ENCODE results near the gene CNPPD1.
"Not testable (repeated sequence)": the region's sequence is repeated elsewhere in the genome, so short reads cannot be mapped to it uniquely, and the experiment has no call there.

Gene CNPPD1

DNA sequence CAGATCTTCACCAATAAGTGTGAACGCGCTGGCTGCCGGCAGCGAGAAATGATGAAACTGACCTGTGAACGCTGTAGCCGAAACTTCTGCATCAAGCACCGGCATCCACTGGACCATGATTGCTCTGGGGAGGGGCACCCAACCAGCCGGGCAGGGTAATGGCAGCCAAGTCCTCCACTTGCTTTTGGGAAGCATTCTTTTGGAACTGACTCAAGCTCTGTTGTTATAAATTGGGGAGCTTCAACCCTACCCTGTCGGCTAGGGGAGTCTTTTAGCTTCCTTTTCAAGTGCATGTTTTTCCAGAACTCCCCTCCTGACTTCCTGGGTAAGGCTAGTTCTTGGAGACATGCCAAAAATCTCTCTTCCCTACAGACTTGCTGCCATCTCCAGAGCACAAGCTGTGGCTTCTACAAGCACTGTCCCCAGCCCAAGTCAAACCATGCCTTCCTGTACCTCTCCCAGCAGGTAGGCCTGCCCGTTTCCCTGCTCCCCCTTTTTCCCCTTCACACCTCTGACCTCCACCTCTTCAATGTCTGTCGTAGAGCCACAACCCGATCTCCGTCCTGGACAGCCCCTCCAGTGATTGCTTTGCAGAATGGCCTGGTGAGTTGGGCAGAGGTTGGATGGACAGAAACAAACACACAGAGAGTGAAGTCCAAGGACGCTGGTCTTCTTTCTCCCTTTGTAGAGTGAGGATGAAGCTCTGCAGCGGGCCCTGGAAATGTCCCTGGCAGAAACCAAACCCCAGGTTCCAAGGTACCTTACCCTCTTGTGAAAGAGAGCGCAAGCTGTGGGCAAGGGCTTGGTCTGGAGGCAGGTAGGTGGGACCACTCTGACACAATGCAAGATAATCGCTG is 31.4 kb upstream of the CNPPD1 start:
- DNase-seq = no peak

DNA sequence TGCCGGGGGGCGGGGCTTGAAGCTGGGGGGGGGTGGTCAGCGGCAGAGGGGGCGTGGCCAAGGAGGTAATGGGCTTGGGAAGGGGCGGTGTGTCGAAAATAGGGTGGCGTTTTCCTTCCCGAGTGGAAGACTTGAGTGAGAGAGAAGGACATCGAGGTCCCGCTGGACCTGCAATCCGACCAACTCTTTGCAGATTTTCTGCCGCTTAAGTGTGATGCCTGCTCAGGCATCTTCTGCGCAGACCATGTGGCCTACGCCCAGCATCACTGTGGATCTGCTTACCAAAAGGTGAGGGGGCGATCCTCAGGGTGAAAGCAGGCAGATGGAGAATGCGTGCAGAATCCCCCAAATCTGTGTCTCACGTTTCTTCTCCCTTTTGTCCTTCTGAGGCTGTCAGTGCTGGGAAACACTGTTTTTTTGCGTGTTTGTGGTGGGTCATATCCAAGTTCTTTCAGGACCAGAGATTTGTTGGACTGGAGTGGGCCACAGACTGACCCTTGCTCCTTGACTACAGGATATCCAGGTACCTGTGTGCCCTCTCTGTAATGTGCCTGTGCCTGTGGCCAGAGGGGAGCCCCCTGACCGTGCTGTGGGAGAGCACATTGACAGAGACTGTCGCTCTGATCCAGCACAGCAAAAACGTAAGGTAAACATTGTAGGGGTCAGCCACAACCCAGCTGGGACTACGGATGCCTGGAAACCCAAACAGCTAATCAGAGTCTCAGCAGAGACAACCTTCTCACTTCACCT is 30.6 kb upstream of the CNPPD1 start:
- DNase-seq = no peak

DNA sequence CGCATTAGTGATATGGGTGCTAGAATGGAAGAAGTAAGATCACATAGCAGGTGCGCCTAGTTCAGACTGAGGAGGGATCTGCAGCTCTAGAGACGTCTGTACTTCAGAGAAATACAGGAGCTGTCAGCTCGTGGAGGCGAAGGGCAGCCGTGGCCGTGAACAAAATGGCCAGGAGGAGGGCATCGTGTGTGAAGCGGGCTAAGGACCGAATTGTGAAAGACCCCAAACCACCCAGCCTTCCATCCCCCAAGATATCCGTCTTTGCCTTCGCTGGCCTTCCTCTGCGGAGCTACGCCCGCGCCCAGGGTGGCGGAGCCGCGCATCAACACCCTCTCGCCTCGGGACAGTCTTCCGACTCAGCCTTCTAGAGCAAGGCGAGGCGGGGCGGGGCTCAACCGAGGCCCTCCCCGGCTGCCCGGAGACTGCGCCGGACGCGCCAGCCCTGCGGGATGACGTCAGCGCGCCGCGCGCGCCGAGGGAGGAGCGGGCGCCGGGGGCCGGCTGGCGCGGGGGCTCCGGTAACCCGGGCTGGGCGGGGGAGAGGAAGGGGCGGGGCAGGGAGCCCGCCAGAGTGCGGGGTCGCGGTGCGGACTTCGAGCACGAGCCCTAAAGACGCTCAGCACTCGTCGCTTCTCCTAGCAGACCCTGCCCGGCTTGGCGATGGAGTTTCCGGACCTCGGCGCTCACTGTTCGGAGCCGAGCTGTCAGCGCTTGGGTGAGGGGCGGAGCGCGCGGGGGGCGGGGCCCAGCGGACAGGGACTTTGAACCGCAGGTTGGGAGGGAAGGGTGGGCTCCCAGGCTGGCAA is 29.8 kb upstream of the CNPPD1 start, which contains the start of gene ZFAND2B:
ZFAND2B (plus strand) TSS at position 455 of the 806 bp plus-strand sequence; CDS start at position 661, 206 bp downstream.
- peak; percentile 93 to 94 for DNase-seq

DNA sequence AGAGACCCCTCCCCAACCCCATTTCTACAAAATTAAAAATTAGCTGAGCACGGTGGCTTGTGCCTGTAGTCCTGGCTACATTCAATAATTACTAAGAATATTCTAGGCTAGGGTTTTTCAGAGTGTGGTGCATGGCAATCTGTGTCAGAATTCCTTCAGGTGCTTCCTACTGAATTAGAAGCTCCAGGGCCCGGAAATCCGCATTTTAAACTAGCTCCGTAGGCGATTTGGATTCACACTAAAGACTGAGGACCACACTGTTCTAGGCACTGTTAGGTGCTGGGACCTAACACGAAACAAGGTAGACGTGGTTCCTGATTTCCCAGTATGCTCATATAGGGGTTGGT is 29.2 kb upstream of the CNPPD1 start:
- DNase-seq = no peak

DNA sequence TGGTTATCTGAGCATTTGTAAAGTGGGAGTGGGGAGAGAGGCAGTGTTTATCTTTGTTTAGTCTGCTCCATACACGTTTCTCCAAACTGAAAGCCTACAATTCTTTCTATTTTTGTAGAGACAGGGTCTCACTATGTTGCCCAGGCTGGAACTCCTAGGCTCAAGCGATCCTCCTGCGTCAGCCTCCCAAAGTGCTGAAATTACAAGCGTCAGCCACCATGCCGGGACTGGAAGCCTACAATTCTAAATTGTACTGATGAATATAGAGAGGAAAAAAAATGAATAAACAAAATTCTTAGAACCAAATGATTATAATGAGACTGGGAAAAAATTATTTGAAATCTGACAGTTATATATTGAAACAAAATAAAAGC is 28.4 kb upstream of the CNPPD1 start:
- no peak for DNase-seq

DNA sequence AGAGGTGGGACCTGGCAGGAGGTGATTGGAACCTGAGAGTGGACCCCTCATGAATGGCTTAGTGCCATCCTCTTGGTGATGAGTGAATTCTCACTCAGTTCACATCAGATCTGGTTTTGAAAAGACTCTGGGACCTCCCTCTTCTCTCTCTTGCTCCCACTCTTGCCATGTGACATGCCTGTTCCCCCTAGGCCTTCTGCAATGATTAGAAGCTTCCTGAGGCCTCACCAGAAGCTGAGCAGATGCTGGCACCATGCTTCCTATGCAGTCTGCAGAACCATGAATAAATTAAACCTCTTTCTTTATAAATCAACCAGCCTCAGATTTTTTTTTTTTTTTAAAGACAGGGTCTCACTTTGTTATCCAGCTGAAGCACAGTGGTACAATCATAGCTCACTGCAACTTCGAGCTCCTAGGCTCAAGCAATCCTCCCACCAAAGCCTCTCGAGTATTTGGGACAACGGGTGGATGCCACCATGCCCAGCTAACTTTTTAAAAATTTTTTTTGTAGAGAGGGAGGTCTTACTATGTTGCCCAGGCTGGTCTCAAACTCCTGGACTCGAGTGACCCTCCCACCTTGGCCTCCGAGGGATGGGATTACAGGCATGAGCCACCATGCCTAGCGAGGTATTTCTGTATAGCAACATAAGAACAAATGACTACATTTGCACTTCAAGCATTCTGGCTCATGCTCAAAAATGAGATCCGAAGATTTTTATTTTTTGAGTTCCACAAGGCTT is 27.9 kb upstream of the CNPPD1 start:
- no peak for DNase-seq

DNA sequence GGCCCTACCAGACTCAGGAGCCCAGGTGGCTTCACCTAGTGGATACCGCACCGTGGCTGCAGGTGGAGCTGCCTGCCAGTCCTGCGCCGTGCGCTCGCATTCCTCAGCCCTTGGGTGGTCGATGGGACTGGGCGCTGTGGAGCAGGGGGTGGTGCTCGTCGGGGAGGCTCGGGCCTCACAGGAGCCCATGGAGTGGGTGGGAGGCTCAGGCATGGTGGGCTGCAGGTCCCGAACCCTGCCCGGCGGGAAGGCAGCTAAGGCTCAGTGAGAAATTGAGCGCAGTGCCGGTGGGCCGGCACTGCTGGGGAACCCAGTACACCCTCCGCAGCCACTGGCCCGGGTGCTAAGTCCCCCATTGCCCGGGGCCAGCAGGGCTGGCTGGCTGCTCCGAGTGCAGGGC is 24.6 kb upstream of the CNPPD1 start:
- not testable (repeated sequence) for DNase-seq

DNA sequence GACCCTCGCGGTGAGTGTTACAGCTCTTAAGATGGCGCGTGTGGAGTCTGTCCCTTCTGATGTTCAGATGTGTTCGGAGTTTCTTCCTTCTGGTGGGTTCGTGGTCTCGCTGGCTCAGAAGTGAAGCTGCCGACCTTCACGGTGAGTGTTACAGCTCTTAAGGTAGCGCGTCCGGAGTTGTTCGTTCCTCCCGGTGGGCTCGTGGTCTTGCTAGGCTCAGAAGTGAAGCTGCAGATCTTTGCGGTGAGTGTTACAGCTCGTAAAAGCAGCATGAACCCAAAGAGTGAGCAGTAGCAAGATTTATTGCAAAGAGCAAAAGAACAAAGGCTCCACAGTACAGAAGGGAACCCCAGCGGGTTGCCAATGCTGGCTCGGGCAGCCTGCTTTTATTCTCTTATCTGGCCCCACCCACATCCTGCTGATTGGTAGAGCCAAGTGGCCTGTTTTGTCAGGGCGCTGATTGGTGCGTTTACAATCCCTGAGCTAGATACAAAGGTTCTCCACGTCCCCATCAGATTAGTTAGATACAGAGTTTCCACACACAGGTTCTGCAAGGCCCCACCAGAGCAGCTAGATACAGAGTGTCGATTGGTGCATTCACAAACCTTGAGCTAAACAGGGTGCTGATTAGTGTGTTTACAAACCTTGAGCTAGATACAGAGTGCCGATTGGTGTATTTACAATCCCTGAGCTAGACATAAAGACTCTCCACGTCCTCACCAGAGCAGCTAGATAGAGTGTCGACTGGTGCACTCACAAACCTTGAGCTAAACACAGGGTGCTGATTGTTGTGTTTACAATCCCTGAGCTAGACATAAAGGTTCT is 24.0 kb upstream of the CNPPD1 start:
- not testable (repeated sequence) for DNase-seq

DNA sequence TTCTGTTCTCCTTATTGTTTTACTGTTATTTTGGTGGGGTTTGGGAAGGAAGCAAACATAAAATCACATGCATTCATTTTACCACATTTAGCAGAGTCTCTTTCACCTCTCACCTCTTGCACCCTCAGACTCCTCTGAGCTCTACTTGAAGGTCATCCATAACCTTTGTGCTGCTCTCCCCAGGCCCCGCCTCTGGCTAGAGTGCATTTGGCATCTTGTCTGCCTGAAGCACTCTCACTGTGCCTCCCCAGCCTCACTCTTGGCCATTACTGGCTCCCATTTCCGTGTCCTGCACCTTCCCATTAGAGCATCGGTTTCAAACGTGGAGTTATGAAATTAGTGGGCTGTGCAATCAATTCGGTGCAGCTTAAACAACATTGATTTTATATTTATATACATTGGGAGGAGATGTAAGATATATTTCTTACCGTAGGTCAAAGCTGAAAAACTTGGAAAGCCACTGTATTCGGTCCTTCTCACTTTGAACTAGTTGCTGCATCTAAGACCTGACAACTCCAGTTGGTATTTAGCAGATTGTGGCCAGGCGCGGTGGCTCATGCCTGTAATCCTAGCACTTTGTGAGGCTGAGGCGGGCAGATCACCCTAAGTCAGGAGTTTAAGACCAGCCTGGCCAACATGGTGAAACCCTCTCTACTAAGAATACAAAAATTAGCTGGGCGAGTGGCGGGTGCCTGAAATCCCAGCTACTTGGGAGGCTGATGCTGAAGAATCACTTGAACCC is 22.9 kb upstream of the CNPPD1 start:
- DNase-seq = no peak

DNA sequence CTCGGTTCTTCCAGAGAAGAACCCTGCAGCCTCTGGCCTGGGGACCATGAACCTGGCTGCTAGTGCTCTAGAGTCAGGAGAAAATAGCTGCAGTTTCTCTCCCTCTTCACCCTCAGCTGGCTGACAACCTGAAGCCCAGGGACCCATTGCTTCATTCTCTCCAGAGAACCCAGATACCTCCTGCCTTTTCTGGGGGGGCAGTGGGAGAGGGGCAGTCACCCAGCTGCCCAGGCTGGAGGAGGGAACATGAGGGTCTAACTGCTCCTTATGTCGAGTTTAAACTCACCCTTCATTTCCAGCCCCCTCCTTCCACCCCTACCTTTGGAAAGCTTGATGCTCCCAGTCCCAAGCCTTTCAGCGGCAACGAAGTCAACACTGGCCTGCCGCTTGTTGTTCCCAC is 22.2 kb upstream of the CNPPD1 start:
- DNase-seq = no peak

DNA sequence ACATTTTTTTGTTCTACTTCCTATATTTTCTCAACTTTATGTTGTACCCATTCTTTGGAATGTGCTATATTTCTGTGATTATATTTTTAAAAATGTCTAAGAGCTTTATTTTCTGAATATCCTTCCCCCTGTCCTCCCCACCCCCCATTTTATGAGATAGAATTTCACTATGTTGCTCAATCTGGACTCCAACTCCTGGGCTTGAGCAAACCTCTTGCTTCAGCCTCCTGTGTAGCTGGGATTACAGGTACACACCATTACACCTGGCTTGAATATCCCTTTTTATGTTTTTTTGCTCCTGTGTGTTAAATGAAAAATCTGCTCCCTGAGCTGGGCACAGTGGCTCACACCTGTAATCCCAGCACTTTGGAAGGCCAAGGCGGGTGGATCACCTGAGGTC is 20.7 kb upstream of the CNPPD1 start:
- DNase-seq = no peak

DNA sequence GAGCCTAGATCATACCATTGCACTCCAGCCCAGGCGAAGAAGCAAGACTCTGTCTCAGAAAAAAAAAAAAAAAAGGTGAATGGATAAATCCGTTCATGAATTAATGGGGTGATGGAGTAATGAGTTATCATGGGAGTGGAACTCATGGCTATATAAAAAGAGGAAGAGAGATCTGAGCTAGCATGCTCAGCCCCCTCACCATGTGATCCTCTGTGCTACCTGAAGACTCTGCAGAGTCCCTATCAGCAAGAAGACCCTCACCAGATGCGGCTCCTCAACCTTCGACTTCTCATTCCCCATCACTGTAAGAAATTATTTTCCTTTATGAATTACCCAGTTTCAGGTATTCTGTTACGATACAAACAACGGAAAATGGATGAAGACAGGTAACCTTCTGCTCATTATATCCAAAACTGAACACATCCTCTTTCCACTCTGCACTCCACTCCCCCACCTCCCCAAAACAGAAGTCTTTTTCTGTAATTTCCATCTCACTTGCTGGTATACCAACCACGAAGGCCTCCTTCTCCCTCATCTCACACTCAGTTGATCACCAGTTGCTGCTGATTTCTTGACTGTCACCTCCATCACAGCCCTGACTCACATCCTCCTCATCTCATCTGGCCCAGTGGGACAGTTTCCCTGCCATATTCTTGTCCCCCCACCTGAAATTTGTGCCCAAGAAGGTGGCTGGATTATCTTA is 10.2 kb upstream of the CNPPD1 start:
- DNase-seq = peak in 1 of 2 experiments; percentile 29

DNA sequence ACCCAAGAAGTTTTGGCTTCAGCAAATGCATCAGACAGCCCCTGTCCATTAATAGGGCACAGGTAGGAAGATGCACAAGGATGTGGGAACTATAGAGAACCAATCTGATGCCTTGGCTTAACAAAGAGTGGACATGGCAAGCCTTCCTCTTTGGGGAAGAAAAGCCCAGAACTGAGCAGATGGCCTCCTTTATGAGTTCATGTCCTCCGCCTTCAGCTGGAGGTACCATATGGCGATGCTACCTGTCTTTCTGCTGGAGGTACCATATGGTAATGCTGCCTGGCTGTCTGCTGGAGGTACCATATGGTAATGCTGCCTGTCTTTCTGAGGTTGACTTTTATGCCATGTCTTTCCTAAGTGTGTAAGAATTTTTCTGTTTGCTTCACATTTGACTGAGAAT is 7.4 kb upstream of the CNPPD1 start:
- DNase-seq = no peak

DNA sequence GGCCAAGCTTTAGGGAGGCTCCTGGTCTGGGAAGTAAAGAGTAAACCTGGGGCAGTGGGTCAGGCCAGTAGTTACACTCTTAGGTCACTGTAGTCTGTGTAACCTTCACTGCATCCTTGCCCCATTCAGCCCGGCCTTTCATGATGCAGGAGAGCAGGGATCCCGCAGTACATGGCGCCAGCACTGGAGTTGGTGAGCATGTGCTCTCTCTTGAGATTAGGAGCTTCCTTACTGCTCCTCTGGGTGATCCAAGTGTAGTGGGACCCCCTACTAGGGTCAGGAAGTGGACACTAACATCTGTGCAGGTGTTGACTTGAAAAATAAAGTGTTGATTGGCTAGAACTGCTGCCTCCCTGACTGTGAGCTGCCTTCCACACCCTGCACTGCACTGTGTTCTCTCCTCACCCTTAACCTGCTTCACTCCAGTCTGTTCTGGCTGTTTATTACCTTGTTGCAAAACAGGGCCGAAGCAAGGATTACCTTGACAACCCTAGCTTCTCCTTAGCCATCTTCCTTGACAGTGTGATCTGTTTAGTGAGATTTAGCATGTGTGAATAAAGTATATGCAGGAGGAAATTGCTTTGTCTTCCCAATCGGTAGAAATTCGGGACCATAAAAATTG is 6.5 kb upstream of the CNPPD1 start:
- DNase-seq = no peak

DNA sequence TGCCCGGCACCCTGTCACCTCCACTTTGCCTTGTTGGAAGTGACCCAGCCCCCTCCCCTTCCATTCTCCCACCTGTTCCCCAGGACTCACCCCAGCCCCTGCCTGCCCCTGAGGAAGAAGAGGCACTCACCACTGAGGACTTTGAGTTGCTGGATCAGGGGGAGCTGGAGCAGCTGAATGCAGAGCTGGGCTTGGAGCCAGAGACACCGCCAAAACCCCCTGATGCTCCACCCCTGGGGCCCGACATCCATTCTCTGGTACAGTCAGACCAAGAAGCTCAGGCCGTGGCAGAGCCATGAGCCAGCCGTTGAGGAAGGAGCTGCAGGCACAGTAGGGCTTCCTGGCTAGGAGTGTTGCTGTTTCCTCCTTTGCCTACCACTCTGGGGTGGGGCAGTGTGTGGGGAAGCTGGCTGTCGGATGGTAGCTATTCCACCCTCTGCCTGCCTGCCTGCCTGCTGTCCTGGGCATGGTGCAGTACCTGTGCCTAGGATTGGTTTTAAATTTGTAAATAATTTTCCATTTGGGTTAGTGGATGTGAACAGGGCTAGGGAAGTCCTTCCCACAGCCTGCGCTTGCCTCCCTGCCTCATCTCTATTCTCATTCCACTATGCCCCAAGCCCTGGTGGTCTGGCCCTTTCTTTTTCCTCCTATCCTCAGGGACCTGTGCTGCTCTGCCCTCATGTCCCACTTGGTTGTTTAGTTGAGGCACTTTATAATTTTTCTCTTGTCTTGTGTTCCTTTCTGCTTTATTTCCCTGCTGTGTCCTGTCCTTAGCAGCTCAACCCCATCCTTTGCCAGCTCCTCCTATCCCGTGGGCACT is 5.8 kb upstream of the CNPPD1 start:
- DNase-seq = no peak

DNA sequence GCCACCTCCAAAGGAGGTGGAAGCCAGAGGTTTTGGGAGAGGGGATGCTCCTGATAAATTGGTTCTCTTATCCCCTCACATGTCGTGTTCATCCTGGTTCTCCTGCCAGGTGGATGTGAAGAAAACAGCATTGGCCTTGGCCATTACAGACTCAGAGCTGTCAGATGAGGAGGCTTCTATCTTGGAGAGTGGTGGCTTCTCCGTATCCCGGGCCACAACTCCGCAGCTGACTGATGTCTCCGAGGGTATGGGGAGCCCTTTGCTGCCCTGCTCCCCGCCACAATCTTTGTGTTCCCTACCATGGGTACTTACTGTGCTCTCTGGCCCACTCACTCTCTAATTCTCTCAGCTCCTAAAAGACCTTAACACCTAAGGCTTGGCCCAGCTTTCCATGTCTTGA is 4.8 kb upstream of the CNPPD1 start:
- no peak for DNase-seq

DNA sequence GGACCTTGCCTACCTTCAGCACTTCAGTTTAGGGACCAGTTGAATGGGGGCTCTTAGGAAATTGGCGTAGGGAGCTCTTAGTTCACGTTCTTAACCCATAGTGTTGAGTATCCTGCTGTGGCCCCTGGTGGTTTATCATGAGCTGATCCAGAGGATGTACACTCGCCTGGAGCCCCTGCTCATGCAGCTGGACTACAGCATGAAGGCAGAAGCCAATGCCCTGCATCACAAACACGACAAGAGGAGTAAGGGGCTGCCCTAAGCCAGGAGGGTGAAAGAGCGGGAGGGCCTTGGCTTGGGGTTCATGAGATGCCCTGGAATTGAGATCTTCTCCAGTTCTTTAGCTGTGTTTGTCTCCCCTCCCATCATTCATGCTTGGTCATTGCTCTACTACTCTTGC is 4.2 kb upstream of the CNPPD1 start:
- no peak for DNase-seq

DNA sequence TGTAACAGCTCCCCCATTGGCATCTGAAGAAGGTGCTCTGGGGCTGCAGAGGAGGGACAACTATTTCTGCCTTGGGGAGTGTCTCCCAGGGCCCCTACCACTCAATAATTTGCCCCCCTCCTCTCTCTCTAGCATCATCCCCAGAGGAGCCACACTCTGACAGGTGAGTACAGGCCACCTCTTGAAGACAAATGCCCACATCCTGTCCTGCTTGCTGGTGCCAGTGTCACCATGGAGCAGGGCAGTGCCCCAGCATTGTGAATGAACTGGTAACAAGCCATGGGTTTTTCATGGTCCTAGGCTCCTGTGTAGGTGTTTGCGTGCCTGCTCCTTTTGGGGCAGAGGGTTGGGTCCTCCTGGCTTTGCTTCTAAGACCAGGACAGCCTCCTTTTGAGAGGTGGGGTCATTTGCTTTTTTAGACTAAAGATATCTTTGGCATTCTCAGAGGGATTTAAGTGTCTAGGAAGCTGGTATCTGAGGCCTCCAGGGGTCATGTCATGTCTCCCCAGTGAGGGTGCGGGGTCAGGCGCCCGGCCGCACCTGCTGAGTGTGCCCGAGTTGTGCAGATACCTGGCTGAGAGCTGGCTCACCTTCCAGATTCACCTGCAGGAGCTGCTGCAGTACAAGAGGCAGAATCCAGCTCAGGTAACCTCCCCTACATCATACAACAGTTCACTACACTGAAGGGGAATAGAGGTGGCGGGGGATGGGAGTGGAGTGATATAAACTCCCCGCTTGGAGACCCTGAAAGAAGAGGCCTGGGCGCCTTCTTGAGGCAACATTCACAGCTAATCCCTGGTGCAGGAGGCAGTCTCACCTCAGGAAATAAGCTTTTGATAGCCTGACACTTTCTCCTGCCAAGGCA is 3.1 kb upstream of the CNPPD1 start:
- DNase-seq = no peak
